IMR-90 (cell line): ENCODE results near the gene PTPN3. TPM values are rescaled to one million over a fixed set of nuclear protein-coding genes. Genes with fewer than 3 reads are reported as not detected.

ENCODE experiments used
- ATAC-seq: fragments of 200-7000 bp; cut with Tn5 transposase; 2 replicates; pipeline ENCODE4 v1.9.1; 2020; ENCODE audit warnings: low read depth, mild to moderate bottlenecking, moderate library complexity
- BruUV-seq: library from RNA; stranded (reverse); fragments of 400-500 nt; replicated peaks from 2 replicates; lab custom pipeline; 2021; lab: Mats Ljungman, UMichigan
- CTCF ChIA-PET: fragments of 300-600 bp; formaldehyde crosslinking; extraction: SDS; loops from one replicate; lab custom pipeline; 2021; ENCODE audit warnings: antibody characterized with exemption; lab: Yijun Ruan, JAX
- POLR2A ChIA-PET: fragments of 300-600 bp; sonication (Branson Sonifier 250); formaldehyde crosslinking; loops from one replicate; lab custom pipeline; 2022; ENCODE audit warnings: antibody characterized with exemption; ENCODE audit not compliant: unreplicated experiment; lab: Charles Lee
- DNase-seq: peaks from one replicate; pipeline ENCODE4 v3.0.0; 2013
- H2AFZ ChIP-seq: replicated peaks from 2 replicates; pipeline ENCODE3; 2013; ENCODE audit warnings: low read length, mild to moderate bottlenecking; ENCODE audit not compliant: poor library complexity
- H2AK5ac ChIP-seq: 2 replicates; pipeline ENCODE4 v1.6.1; 2013; ENCODE audit warnings: low read depth, low read length, inconsistent platforms
- H2AK9ac ChIP-seq: replicated peaks from 2 replicates; pipeline ENCODE3; 2013; ENCODE audit warnings: mild to moderate bottlenecking, low read depth, low read length, moderate library complexity; ENCODE audit not compliant: poor library complexity
- H2BK120ac ChIP-seq: 2 replicates; pipeline ENCODE4 v1.6.1; 2013; ENCODE audit warnings: low read depth, low read length, inconsistent platforms
- H2BK15ac ChIP-seq: 3 replicates; pipeline ENCODE4 v1.6.1; 2013; ENCODE audit warnings: low read depth, low read length, inconsistent platforms
- H2BK20ac ChIP-seq: 2 replicates; pipeline ENCODE4 v1.6.1; 2013; ENCODE audit warnings: low read depth, mild to moderate bottlenecking, inconsistent platforms, low read length, moderate library complexity
- H2BK5ac ChIP-seq: 2 replicates; pipeline ENCODE4 v1.6.1; 2013; ENCODE audit warnings: mild to moderate bottlenecking, low read depth, low read length, inconsistent platforms; ENCODE audit not compliant: poor library complexity, severe bottlenecking
- H3K14ac ChIP-seq: replicated peaks from 2 replicates; pipeline ENCODE4 v1.6.1; 2013; ENCODE audit warnings: low read depth, low read length, inconsistent platforms
- H3K18ac ChIP-seq: 2 replicates; pipeline ENCODE4 v1.6.1; 2013; ENCODE audit warnings: low read depth, low read length, control low read depth
- H3K23ac ChIP-seq: 2 replicates; pipeline ENCODE4 v1.6.1; 2013; ENCODE audit warnings: low read depth, low read length, inconsistent platforms
- H3K27ac ChIP-seq: 2 replicates; pipeline ENCODE4 v1.5.1; 2013; ENCODE audit warnings: mild to moderate bottlenecking, control low read depth, low read length; ENCODE audit not compliant: insufficient read depth
- H3K27me3 ChIP-seq: 2 replicates; pipeline ENCODE4 v1.6.1; 2013; ENCODE audit warnings: low read length; ENCODE audit not compliant: control insufficient read depth, insufficient read depth
- H3K36me3 ChIP-seq: 2 replicates; pipeline ENCODE4 v1.6.1; 2013; ENCODE audit warnings: low read length, mixed read lengths; ENCODE audit not compliant: control insufficient read depth, insufficient read depth
- H3K4ac ChIP-seq: 2 replicates; pipeline ENCODE4 v1.6.1; 2013; ENCODE audit warnings: low read depth, low read length, inconsistent platforms
- H3K4me1 ChIP-seq: 2 replicates; pipeline ENCODE4 v1.6.1; 2013; ENCODE audit warnings: low read length, mixed read lengths; ENCODE audit not compliant: control insufficient read depth, insufficient read depth
- H3K4me2 ChIP-seq: 2 replicates; pipeline ENCODE4 v1.6.1; 2013; ENCODE audit warnings: low read depth, mild to moderate bottlenecking, control low read depth, low read length, moderate library complexity
- H3K4me3 ChIP-seq: 2 replicates; pipeline ENCODE4 v1.5.1; 2013; ENCODE audit warnings: low read depth, mild to moderate bottlenecking, control low read depth, low read length, moderate library complexity; ENCODE audit not compliant: insufficient read depth
- H3K56ac ChIP-seq: 2 replicates; pipeline ENCODE4 v1.6.1; 2013; ENCODE audit warnings: low read length, inconsistent platforms; ENCODE audit not compliant: insufficient read depth; ENCODE audit errors: extremely low read depth
- H3K79me1 ChIP-seq, 2 experiments: 2 replicates each; pipeline ENCODE4 v1.6.1; 2013; ENCODE audit warnings: low read length in 2 of 2, inconsistent platforms in 1 of 2, low read depth in 1 of 2
- H3K9ac ChIP-seq: 2 replicates; pipeline ENCODE4 v1.6.1; 2013; ENCODE audit warnings: low read depth, low read length, control low read depth
- H3K9me1 ChIP-seq: 2 replicates; pipeline ENCODE4 v1.6.1; 2013; ENCODE audit warnings: low read length, inconsistent platforms; ENCODE audit not compliant: insufficient read depth
- H3K9me3 ChIP-seq: 2 replicates; pipeline ENCODE4 v1.6.1; 2013; ENCODE audit warnings: low read length; ENCODE audit not compliant: control insufficient read depth, insufficient read depth
- H4K20me1 ChIP-seq: 2 replicates; pipeline ENCODE4 v1.6.1; 2013; ENCODE audit warnings: low read length, inconsistent platforms; ENCODE audit not compliant: insufficient read depth
- H4K5ac ChIP-seq: 2 replicates; pipeline ENCODE4 v1.6.1; 2013; ENCODE audit warnings: mild to moderate bottlenecking, low read depth, low read length, control low read depth
- H4K8ac ChIP-seq, 2 experiments: 2 replicates each; pipeline ENCODE4 v1.6.1; 2013; ENCODE audit warnings: low read depth in 2 of 2, low read length in 2 of 2, control low read depth in 1 of 2, inconsistent platforms in 1 of 2
- H4K91ac ChIP-seq: 2 replicates; pipeline ENCODE4 v1.6.1; 2013; ENCODE audit warnings: low read depth, low read length, inconsistent platforms; ENCODE audit not compliant: insufficient read depth
- BHLHE40 ChIP-seq: fragments of 150-350 bp; IDR thresholded peaks from 2 replicates; pipeline ENCODE4 v1.6.1; 2016; ENCODE audit warnings: mild to moderate bottlenecking, low read depth, low read length
- CEBPB ChIP-seq: IDR thresholded peaks from 2 replicates; pipeline ENCODE4 v1.6.1; 2012; ENCODE audit warnings: low read depth, low read length, improper control_type of control experiment
- CHD1 ChIP-seq: IDR thresholded peaks from 2 replicates; pipeline ENCODE4 v1.6.1; 2012; ENCODE audit warnings: low read depth, low read length, improper control_type of control experiment
- ELK1 ChIP-seq: fragments of 150-350 bp; IDR thresholded peaks from 2 replicates; pipeline ENCODE4 v1.6.1; 2016; ENCODE audit warnings: low read depth, mild to moderate bottlenecking, low read length, moderate library complexity, borderline replicate concordance
- FOS ChIP-seq: fragments of 150-350 bp; IDR thresholded peaks from 2 replicates; pipeline ENCODE4 v1.6.1; 2016; ENCODE audit warnings: low read depth, low read length
- MAFK ChIP-seq: IDR thresholded peaks from 2 replicates; pipeline ENCODE4 v1.6.1; 2012; ENCODE audit warnings: low read depth, low read length, improper control_type of control experiment
- MAZ ChIP-seq: IDR thresholded peaks from 2 replicates; pipeline ENCODE4 v1.6.1; 2012; ENCODE audit warnings: low read depth, mild to moderate bottlenecking, low read length, improper control_type of control experiment, moderate library complexity, borderline replicate concordance
- NFE2L2 ChIP-seq: fragments of 150-350 bp; IDR thresholded peaks from 2 replicates; pipeline ENCODE4 v1.6.1; 2016; ENCODE audit warnings: low read depth, mild to moderate bottlenecking, low read length
- POLR2A ChIP-seq: IDR thresholded peaks from 2 replicates; pipeline ENCODE4 v1.6.1; 2012; ENCODE audit warnings: mild to moderate bottlenecking, low read depth, low read length
- RAD21 ChIP-seq: IDR thresholded peaks from 2 replicates; pipeline ENCODE4 v1.6.1; 2012; ENCODE audit warnings: low read length, improper control_type of control experiment
- RCOR1 ChIP-seq: IDR thresholded peaks from 2 replicates; pipeline ENCODE4 v1.6.1; 2012; ENCODE audit warnings: mild to moderate bottlenecking, low read length, improper control_type of control experiment; ENCODE audit not compliant: insufficient replicate concordance
- RFX5 ChIP-seq: IDR thresholded peaks from 2 replicates; pipeline ENCODE4 v1.8.0; 2012; ENCODE audit warnings: low read depth, mild to moderate bottlenecking, low read length, moderate library complexity
- SMC3 ChIP-seq: fragments of 150-350 bp; IDR thresholded peaks from 2 replicates; pipeline ENCODE4 v1.6.1; 2016; ENCODE audit warnings: low read depth, mild to moderate bottlenecking, antibody characterized with exemption, low read length, moderate library complexity
- USF2 ChIP-seq: fragments of 150-350 bp; IDR thresholded peaks from 2 replicates; pipeline ENCODE4 v1.6.1; 2017; ENCODE audit warnings: mild to moderate bottlenecking, antibody characterized with exemption, low read length, low read depth
- WGBS, 2 experiments: methylation state at CpG; one replicate each; pipeline versions ENCODE4 v1.1.5 to v1.1.7; 2013; ENCODE audit warnings: missing lambda C conversion rate in 2 of 2; ENCODE audit not compliant: insufficient read length in 1 of 2; ENCODE audit errors: extremely low coverage in 2 of 2; 5-methylcytosine and 5-hydroxymethylcytosine counted together
- dilution Hi-C: fragments of 300-500 bp; cut with HindIII; formaldehyde crosslinking; loops from one replicate; pipeline ENCODE4 v1.14.3; 2018; ENCODE audit warnings: low sequenced_read_pairs; ENCODE audit not compliant: unreplicated experiment
- in situ Hi-C: fragments of 300-500 bp; cut with MboI; formaldehyde crosslinking; loops from 3 replicates; pipeline ENCODE4 v1.14.3; 2019; ENCODE audit warnings: low sequenced_read_pairs, inconsistent platforms, mixed read lengths
- intact Hi-C: fragments of 100-400 bp; cut with micrococcal nuclease; formaldehyde crosslinking; loops from 2 replicates; pipeline ENCODE4 v1.10.0; 2022
- polyA plus RNA-seq, 3 experiments: library from polyadenylated mRNA; depleted of rRNA; stranded (reverse); fragments of >200 nt; gene quantifications; 2 replicates each; pipeline ENCODE4 v1.2.3, GENCODE V29; 2012; ENCODE audit warnings: low replicate concordance in 1 of 3
- total RNA-seq: library from RNA; depleted of rRNA; stranded (reverse); fragments of >200 nt; gene quantifications from 2 replicates; pipeline ENCODE4 v1.2.3, GENCODE V29; 2012
- TF ChIP-seq, protein P1 (sequence below): conservative IDR thresholded peaks from 2 replicates; pipeline ENCODE4 v1.5.1; 2012; ENCODE audit warnings: mild to moderate bottlenecking, low read depth, low read length, improper control_type of control experiment

PTPN3 gene
- total and polyA plus RNA-seq, 2 of the 4 experiments (the other 2 are of a cell fraction): 0.72 to 0.89 TPM

- no TSS peak for BruUV-seq
- Histone ChIP-seq H4K8ac (no peak overlapping the region), H3K9ac (no peak overlapping the region), H3K27ac (no peak overlapping the region), H3K79me1 (no peaks in the 10 kb centered on the region), H3K4me3 (no peak overlapping the region), H2AK9ac (no peak overlapping the region), H4K20me1 (no peaks in the 10 kb centered on the region), H2BK5ac (no peak overlapping the region), H3K27me3 (no peaks in the 10 kb centered on the region), H3K4me1 (no peaks in the 10 kb centered on the region), H2BK20ac (no peak overlapping the region), H3K4me2 (no peak overlapping the region), H3K9me1 (no peaks in the 10 kb centered on the region), H3K14ac (no peak overlapping the region), H3K36me3 (no peaks in the 10 kb centered on the region), H4K5ac (no peak overlapping the region), H3K56ac (no peak overlapping the region), H2BK15ac (no peak overlapping the region), H3K23ac (no peak overlapping the region), H2BK120ac (no peak overlapping the region), H3K18ac (no peak overlapping the region), H2AFZ (no peak overlapping the region), H3K9me3 (no peaks in the 10 kb centered on the region), H4K91ac (no peak overlapping the region), H3K4ac (no peak overlapping the region), H2AK5ac (no peak overlapping the region)
- ChIA-PET POLR2A (no interaction called here), CTCF (no interaction called here)
- dilution Hi-C loops: no loop called here
- TF ChIP-seq RCOR1 (no peak), MAZ (no peak), POLR2A (no peak), FOS (no peak), BHLHE40 (no peak), RFX5 (no peak), RAD21 (no peak), MAFK (no peak), ELK1 (no peak), SMC3 (no peak), CHD1 (no peak), CEBPB (no peak), USF2 (no peak), NFE2L2 (no peak)
- TF ChIP-seq, protein P1, sequence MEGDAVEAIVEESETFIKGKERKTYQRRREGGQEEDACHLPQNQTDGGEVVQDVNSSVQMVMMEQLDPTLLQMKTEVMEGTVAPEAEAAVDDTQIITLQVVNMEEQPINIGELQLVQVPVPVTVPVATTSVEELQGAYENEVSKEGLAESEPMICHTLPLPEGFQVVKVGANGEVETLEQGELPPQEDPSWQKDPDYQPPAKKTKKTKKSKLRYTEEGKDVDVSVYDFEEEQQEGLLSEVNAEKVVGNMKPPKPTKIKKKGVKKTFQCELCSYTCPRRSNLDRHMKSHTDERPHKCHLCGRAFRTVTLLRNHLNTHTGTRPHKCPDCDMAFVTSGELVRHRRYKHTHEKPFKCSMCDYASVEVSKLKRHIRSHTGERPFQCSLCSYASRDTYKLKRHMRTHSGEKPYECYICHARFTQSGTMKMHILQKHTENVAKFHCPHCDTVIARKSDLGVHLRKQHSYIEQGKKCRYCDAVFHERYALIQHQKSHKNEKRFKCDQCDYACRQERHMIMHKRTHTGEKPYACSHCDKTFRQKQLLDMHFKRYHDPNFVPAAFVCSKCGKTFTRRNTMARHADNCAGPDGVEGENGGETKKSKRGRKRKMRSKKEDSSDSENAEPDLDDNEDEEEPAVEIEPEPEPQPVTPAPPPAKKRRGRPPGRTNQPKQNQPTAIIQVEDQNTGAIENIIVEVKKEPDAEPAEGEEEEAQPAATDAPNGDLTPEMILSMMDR: no peak
- ATAC-seq (no peak), DNase-seq (no peak)
- intact Hi-C loops: no loop called here
- in situ Hi-C loops: no loop called here
- 100% methylated on average over 1 of the region's 10 CpGs; no CpG with 5 or more reads in 1 of the 2 experiments for WGBS, 2 experiments
Observed at GRCh38 chr9:109416135-109416706, 81.9 kb downstream of the PTPN3 start.
